ENCODE data around the gene FAS.
"Not testable (repeated sequence)": the region's sequence is repeated elsewhere in the genome, so short reads cannot be mapped to it uniquely, and the experiment has no call there.

Gene FAS

DNA sequence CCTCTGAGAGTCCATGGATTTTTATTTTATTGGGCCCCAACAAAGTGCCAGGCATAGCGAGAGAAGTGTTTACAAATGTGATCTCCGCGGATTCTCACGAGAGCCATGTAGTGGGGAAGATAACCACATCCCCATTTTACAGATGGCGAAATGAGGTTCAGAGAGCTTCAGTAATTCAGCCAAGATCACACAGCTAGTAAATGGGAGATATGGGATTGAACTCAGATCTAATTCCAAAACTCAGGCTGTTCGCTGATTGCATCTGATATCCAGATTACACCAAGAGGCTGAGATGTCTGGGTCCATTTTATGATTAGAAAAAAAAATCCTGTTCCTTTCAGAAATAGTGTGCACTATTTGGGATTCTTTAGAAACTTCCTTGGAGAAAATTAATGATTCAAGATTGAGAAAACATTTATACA lies 1.3 kb downstream of the FAS start:
- Mint-ChIP-seq H3K4me1 (peaks cover 31% of the 10 kb centered on the region), H3K27ac (peak overlapping the region; percentile 88), H3K9me3 (no peaks in the 10 kb centered on the region), H3K4me3 (peak overlapping the region; percentile 94), H3K36me3 (no peaks in the 10 kb centered on the region), H3K27me3 (no peaks in the 10 kb centered on the region)
- ATAC-seq (ENCODE audit: low read depth) (peak; percentile 18), DNase-seq (ENCODE audit: low spot score in 2 of 2) (no peak)

DNA sequence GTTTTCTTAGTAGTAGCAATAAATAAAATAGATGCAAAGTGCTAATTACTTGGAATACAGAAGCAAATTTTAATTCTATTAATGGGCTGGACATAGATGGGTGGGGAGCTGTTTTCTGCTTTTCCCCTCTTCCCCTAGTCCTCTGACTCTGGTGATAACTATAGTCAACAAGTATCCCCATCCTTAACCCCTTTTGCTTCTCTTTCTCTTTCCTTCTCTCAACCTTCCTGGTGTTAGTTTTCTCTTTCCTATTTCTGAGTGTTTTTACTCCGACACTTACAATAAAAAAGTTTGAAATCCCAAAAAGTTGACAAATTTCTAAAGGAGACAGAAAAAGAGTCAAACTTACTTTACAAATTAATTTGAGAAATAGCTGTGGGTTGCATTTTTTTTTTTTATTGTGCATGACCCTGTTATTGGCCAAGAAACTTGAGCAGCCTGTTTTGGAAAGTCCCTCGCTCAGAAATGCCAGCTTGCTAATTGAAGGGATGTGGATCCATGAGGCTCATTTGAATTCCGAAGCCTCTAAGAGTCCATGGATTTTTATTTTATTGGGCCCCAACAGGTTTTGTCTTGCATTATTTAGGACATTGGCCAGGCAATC lies 2.4 kb downstream of the FAS start:
- H3K27me3 Mint-ChIP-seq, result no peaks in the 10 kb centered on the region
- DNase-seq (ENCODE audit: low spot score in 2 of 2) (no peak), ATAC-seq (ENCODE audit: low read depth) (no peak)
- no peaks in the 10 kb centered on the region for H3K36me3 Mint-ChIP-seq
- peak overlapping the region; percentile 88 for H3K27ac Mint-ChIP-seq
- H3K4me1 Mint-ChIP-seq, result peaks cover 31% of the 10 kb centered on the region
- H3K4me3 Mint-ChIP-seq, result peak overlapping the region; percentile 76
- no peaks in the 10 kb centered on the region for H3K9me3 Mint-ChIP-seq

DNA sequence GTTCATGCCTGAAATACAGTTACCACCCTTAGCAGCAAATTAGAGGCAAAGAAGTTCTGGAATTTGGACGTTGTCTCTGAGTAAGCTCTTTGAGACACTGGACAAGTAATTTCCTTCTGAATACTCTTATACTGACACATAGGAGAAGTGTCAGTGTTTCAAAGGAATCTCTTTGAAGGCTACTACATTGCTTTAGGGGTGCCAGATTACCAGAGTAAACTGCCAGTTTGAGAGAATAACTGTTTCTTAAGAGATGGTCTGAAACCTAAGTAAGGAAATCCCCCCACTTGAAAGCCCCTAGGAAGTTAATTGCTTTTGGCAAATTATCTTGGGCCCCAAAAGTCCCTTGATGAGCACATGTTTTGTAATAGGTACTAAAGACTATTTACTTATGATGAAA lies 3.4 kb downstream of the FAS start:
- H3K36me3 Mint-ChIP-seq, result no peaks in the 10 kb centered on the region
- peak; percentile 2 for ATAC-seq (ENCODE audit: low read depth)
- no peaks in the 10 kb centered on the region for H3K9me3 Mint-ChIP-seq
- no peaks in the 10 kb centered on the region for H3K27me3 Mint-ChIP-seq
- no peak overlapping the region for H3K4me3 Mint-ChIP-seq
- H3K27ac Mint-ChIP-seq, result peak overlapping the region; percentile 82
- peaks cover 35% of the 10 kb centered on the region for H3K4me1 Mint-ChIP-seq
- DNase-seq (ENCODE audit: low spot score in 2 of 2), result no peak

GRCh38 chr10:88995156-88995876 lies 4.7 kb downstream of the FAS start:
- Mint-ChIP-seq H3K36me3 (no peaks in the 10 kb centered on the region), H3K4me3 (peak overlapping the region; percentile 41), H3K4me1 (peaks cover 29% of the 10 kb centered on the region), H3K27me3 (no peaks in the 10 kb centered on the region), H3K9me3 (no peaks in the 10 kb centered on the region), H3K27ac (peak overlapping the region; percentile 89)
- no peak for DNase-seq (ENCODE audit: low spot score in 2 of 2)
- ATAC-seq (ENCODE audit: low read depth), result no peak

DNA sequence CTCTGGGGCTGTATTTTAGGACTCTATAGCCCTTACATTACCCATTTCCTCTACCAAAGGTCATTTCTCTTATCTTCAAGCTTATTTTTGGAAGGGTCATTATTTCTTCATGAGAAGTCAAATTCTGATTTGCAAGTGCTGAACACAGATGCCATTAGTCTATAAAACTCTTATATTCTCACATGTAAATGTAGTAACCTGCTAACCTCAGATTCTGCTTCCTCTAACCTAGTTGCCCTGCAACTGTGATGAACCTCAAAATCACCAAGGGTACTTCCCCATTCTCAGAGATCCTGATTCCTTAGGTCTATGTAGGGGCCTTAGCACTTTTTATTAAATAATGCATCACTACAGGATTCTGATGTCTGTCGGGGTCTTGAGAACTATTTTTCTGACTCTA lies 6.3 kb downstream of the FAS start:
- DNase-seq (ENCODE audit: low spot score in 2 of 2) (no peak), ATAC-seq (ENCODE audit: low read depth) (peak; percentile 91)
- no peaks in the 10 kb centered on the region for H3K9me3 Mint-ChIP-seq
- H3K4me3 Mint-ChIP-seq, result no peak overlapping the region
- H3K27ac Mint-ChIP-seq, result peak overlapping the region; percentile 76
- H3K4me1 Mint-ChIP-seq, result peaks cover 36% of the 10 kb centered on the region
- H3K36me3 Mint-ChIP-seq, result no peaks in the 10 kb centered on the region
- H3K27me3 Mint-ChIP-seq, result no peaks in the 10 kb centered on the region

- H3K36me3 Mint-ChIP-seq, result peaks cover under 1% of the 10 kb centered on the region
- H3K27ac Mint-ChIP-seq, result peak overlapping the region; percentile 93
- H3K4me1 Mint-ChIP-seq, result peaks cover 40% of the 10 kb centered on the region
- H3K27me3 Mint-ChIP-seq, result no peaks in the 10 kb centered on the region
- H3K4me3 Mint-ChIP-seq, result peak overlapping the region; percentile 51
- DNase-seq (ENCODE audit: low spot score in 2 of 2), result no peak
- ATAC-seq (ENCODE audit: low read depth), result peak; percentile 8
- no peaks in the 10 kb centered on the region for H3K9me3 Mint-ChIP-seq
These were observed 9.0 kb downstream of the FAS start for GRCh38 chr10:88999625-89000024.

DNA sequence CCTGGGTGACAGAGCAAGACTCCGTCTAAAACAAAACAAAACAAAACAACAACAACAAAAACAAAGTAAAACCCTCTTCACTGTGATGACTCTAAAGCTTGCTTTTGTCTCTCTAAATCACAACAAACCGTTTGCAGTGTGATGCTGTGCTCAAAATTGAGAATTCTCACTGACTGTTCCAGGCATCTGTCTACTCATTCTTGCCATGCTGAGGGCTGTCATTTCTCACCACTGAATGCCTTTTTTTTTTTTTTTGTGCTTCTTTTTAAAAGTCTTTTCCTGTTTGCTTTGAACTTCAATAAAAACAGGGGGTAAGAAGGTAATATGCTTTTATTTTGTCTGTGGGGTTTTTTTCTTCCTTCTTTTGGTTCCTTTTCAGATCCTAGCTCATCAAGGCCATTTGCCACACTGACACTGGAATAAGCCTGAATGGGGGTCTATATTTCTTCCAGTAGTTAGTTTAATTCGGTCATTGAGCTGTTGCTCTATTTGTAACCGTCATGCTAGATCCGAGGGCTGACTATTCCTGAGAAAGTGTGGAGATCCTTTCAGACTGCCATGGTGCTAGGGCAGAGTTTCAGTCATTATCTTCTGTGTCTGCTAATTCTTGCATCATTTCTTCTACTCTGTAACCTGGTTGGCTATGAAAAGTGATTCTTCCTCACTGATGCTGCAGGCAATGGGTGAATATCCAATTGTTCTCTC lies 10.6 kb downstream of the FAS start:
- Mint-ChIP-seq H3K27ac (peak overlapping the region; percentile 93), H3K9me3 (no peaks in the 10 kb centered on the region), H3K27me3 (no peaks in the 10 kb centered on the region), H3K4me1 (peaks cover 30% of the 10 kb centered on the region), H3K36me3 (peaks cover 3% of the 10 kb centered on the region), H3K4me3 (peak overlapping the region; percentile 73)
- DNase-seq (ENCODE audit: low spot score in 2 of 2) (no peak), ATAC-seq (ENCODE audit: low read depth) (no peak)

GRCh38 chr10:89001729-89002072 lies 11.1 kb downstream of the FAS start:
- ATAC-seq (ENCODE audit: low read depth) (no peak), DNase-seq (ENCODE audit: low spot score in 2 of 2) (no peak)
- H3K27ac Mint-ChIP-seq, result peak overlapping the region; percentile 93
- no peaks in the 10 kb centered on the region for H3K27me3 Mint-ChIP-seq
- no peaks in the 10 kb centered on the region for H3K9me3 Mint-ChIP-seq
- peaks cover 3% of the 10 kb centered on the region for H3K36me3 Mint-ChIP-seq
- H3K4me3 Mint-ChIP-seq, result peak overlapping the region; percentile 73
- H3K4me1 Mint-ChIP-seq, result peaks cover 28% of the 10 kb centered on the region

DNA sequence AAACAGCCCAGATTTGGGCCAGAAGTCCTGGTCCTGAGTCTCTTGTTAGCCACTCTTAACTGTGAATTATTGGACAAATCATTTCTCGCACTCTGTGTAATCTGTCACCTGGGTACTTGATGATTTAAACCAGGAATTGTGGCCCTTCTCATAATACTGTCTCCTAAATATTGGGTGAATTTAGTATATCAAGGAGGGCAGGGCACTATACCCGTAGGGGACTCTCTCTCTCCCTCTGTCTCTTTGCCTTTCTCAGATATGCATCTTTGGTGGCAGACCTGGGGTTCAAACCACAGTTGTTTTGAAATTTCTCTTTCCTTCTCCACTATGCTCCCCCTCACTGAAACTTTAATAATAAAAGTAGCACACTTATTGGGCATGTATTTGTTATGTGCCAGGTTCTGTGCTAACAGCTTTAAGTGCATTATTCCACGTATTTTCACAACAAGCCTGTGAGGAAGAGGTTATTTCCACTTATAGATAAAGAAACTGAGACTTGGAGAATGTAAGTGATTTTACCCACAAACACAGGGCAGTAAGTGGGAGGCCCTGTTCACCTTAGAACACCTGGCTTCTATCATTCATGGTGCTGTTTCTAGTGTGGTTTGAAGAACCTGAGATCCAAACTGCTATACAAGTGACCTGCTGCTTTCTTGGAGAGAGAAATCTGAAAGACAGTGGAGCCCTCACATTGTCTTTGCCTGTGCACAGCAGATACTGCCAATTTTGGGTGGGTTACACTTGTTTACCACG lies 11.8 kb downstream of the FAS start:
- Mint-ChIP-seq H3K9me3 (no peaks in the 10 kb centered on the region), H3K27me3 (no peaks in the 10 kb centered on the region), H3K27ac (peak overlapping the region; percentile 80), H3K36me3 (peaks cover 3% of the 10 kb centered on the region), H3K4me1 (peaks cover 25% of the 10 kb centered on the region), H3K4me3 (no peak overlapping the region)
- ATAC-seq (ENCODE audit: low read depth) (peak; percentile 20), DNase-seq (ENCODE audit: low spot score in 2 of 2) (no peak)

DNA sequence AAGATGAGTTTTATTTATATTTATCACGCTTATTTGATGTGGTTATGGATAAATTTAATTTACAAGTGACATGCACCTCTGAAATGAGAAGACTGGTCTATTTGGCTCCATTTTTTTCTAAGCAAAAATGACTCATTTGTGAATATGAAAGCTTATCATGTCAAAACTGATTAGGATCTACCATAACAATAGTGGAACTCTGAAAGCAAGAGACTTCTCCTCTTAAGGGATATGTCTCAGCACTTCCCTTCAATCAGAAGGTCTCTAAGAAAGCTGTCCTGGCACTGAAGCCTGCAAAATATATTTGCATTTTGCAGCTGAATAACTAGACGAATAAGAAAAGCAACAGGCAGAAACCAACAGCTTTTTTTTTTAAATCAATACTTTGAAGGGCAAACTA lies 12.7 kb downstream of the FAS start:
- peak; percentile 22 for ATAC-seq (ENCODE audit: low read depth)
- no peak for DNase-seq (ENCODE audit: low spot score in 2 of 2)
- no peak overlapping the region for H3K4me3 Mint-ChIP-seq
- H3K27ac Mint-ChIP-seq, result peak overlapping the region; percentile 80
- H3K9me3 Mint-ChIP-seq, result no peaks in the 10 kb centered on the region
- H3K27me3 Mint-ChIP-seq, result no peaks in the 10 kb centered on the region
- peaks cover 3% of the 10 kb centered on the region for H3K36me3 Mint-ChIP-seq
- peaks cover 24% of the 10 kb centered on the region for H3K4me1 Mint-ChIP-seq

- Mint-ChIP-seq H3K27ac (peak overlapping the region; percentile 59), H3K4me3 (no peak overlapping the region), H3K9me3 (no peaks in the 10 kb centered on the region), H3K27me3 (no peaks in the 10 kb centered on the region), H3K36me3 (peaks cover 17% of the 10 kb centered on the region), H3K4me1 (peaks cover 7% of the 10 kb centered on the region)
- ATAC-seq (ENCODE audit: low read depth), result no peak
- DNase-seq (ENCODE audit: low spot score in 2 of 2), result no peak
These were observed 16.7 kb downstream of the FAS start for GRCh38 chr10:89007129-89007893.

GRCh38 chr10:89018700-89019346 lies 28.2 kb downstream of the FAS start:
- not testable (repeated sequence) for ATAC-seq (ENCODE audit: low read depth); H3K27me3 Mint-ChIP-seq; H3K4me1 Mint-ChIP-seq; DNase-seq (ENCODE audit: low spot score in 2 of 2); H3K4me3 Mint-ChIP-seq; H3K9me3 Mint-ChIP-seq; H3K27ac Mint-ChIP-seq
- H3K36me3 Mint-ChIP-seq, result peaks cover 17% of the 10 kb centered on the region
